ENCODE results near the gene CORT. TPM values are rescaled to one million over a fixed set of nuclear protein-coding genes. Genes with fewer than 3 reads are reported as not detected.

The CORT gene
- total and polyA plus RNA-seq, 12 donors: 0.13 to 0.66 (median 0.36) TPM; not detected in 7

DNA sequence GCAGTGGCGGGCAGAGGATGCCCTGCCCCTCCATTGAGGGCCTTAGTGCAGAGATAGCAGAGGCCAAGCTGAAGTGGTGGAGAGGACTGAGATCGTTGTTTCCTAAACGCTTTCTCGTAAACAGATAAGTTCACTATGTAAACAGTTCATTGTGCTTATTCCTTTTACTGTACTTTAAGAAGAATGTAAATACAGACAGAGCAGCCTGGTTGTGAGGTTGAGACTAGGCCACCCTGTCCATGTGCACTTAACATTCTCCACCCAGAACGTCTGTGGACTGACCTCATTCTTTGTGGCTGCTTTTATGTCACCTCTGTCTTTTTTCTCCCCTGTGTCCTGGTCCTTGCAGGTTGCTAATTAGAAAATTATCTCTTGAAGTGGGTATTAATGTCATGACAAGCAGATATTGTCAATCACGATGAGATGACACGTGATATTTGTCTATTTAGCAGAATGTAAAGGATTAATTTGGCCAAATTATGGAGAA lies 11.1 kb upstream of the CORT start:
- no peak overlapping the region for H3K27ac ChIP-seq

DNA sequence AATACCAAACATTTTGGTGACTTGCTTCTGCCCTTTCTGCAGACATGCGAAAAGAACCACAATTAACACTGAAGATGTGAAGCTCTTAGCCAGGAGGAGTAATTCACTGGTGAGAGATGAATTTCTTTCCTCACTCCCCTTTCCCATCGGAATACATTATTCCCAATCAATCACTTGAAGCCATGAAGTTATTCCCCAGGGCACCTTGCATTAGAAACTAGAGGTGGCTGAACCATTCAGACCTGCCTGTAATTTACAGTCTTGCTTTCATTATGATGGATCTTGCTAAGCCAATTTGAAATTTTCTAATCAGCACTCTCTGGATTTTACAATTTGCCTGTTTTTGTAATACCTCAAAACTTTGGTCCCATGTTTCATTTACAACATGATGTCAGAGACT lies 9.5 kb upstream of the CORT start:
- 96 to 100% methylated on average over 2 of the region's 2 CpGs for WGBS, 2 donors
- H3K36me3 ChIP-seq: peaks cover 0 to 32% (median 0%) of the 10 kb centered on the region in 9 donors
- ATAC-seq: no peak

More for the DNA sequence above, 11.1 kb upstream of the CORT start:
- intact Hi-C loops (cut with DNase I): loop anchor here in 2 of 10 donors (10.0 kb wide), 1 partner anchor 56 kb away; no protein-coding TSS in a partner anchor
- no peak overlapping the region for H3K4me3 ChIP-seq
- peaks cover 0 to 10% (median 0%) of the 10 kb centered on the region in 9 donors for H3K4me1 ChIP-seq
- DNase-seq (no peak), ATAC-seq (peak in 3 of 8 donors; percentile 69 to 87 (median 74))
- H3K9me3 ChIP-seq: no peaks in the 10 kb centered on the region
- peaks cover 0 to 25% (median 0%) of the 10 kb centered on the region in 9 donors for H3K36me3 ChIP-seq
- H3K27me3 ChIP-seq: no peaks in the 10 kb centered on the region
- WGBS, 2 donors: 56 to 64% methylated on average over 7 of the region's 7 CpGs
- TF ChIP-seq, protein P1, sequence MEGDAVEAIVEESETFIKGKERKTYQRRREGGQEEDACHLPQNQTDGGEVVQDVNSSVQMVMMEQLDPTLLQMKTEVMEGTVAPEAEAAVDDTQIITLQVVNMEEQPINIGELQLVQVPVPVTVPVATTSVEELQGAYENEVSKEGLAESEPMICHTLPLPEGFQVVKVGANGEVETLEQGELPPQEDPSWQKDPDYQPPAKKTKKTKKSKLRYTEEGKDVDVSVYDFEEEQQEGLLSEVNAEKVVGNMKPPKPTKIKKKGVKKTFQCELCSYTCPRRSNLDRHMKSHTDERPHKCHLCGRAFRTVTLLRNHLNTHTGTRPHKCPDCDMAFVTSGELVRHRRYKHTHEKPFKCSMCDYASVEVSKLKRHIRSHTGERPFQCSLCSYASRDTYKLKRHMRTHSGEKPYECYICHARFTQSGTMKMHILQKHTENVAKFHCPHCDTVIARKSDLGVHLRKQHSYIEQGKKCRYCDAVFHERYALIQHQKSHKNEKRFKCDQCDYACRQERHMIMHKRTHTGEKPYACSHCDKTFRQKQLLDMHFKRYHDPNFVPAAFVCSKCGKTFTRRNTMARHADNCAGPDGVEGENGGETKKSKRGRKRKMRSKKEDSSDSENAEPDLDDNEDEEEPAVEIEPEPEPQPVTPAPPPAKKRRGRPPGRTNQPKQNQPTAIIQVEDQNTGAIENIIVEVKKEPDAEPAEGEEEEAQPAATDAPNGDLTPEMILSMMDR (IDR thresholded peaks at IDR 0.05): no peak

DNA sequence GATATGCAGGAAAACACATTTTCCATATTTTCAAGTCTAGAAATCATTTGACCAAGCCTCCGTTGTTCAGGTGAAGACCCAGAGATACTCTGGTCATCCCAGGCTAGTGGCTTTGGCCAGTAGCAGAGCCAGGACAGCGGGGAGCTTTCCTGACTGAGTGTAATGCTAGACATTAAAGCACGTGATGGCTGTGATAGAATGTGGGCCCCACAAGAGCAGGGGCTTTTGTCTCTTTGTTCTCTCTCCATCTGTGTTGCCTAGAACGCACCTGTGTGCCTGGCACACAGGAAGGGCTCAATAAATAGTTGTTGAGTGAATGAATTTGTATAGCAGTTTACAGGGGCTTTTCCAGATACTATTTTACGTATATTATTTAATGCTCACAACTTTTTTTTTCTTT lies 9.0 kb upstream of the CORT start:
- Histone ChIP-seq H3K27ac (no peak overlapping the region), H3K9me3 (no peaks in the 10 kb centered on the region), H3K36me3 (peaks cover 0 to 32% (median 0%) of the 10 kb centered on the region in 9 donors), H3K4me3 (no peak overlapping the region), H3K27me3 (no peaks in the 10 kb centered on the region), H3K4me1 (peaks cover 0 to 10% (median 0%) of the 10 kb centered on the region in 9 donors)
- WGBS, 2 donors: 92 to 96% methylated on average over 5 of the region's 5 CpGs
- DNase-seq: no peak
- intact Hi-C loops (cut with DNase I): no loop called here
- no peak for ATAC-seq
- TF ChIP-seq, protein P1 (IDR thresholded peaks at IDR 0.05): no peak

More for the DNA sequence above, 9.5 kb upstream of the CORT start:
- DNase-seq: no peak
- intact Hi-C loops (cut with DNase I): no loop called here
- TF ChIP-seq, protein P1 (IDR thresholded peaks at IDR 0.05): no peak
- H3K4me1 ChIP-seq: peaks cover 0 to 10% (median 0%) of the 10 kb centered on the region in 9 donors
- H3K4me3 ChIP-seq: no peak overlapping the region
- no peak overlapping the region for H3K27ac ChIP-seq
- no peaks in the 10 kb centered on the region for H3K9me3 ChIP-seq
- no peaks in the 10 kb centered on the region for H3K27me3 ChIP-seq

DNA sequence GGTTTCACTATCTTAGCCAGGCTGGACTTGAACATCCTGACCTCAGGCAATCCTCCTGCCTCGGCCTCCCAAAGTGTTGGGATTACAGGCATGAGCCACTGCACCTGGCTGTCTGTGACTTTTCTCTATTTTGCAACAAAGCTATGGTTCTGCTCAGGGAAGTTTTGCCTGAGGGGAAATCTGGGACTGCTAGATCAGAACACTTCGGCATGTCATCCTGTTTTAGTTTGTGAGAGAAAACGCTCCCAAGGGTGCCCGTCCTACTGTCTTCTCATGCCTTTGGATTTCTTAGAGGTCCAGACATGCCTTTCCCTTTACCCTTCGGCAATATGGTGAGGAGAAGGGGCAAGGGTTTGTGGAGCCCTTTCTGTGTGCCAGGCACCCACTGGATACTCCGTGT lies 5.6 kb upstream of the CORT start:
- H3K4me1 ChIP-seq: peaks cover 0 to under 1% (median 0%) of the 10 kb centered on the region in 9 donors
- DNase-seq (no peak), ATAC-seq (no peak)
- no peaks in the 10 kb centered on the region for H3K27me3 ChIP-seq
- 93 to 94% methylated on average over 6 of the region's 6 CpGs for WGBS, 2 donors
- H3K36me3 ChIP-seq: peaks cover 0 to 36% (median 0%) of the 10 kb centered on the region in 9 donors
- intact Hi-C loops (cut with DNase I): no loop called here
- no peak overlapping the region for H3K4me3 ChIP-seq
- H3K27ac ChIP-seq: no peak overlapping the region
- TF ChIP-seq, protein P1 (IDR thresholded peaks at IDR 0.05): no peak
- H3K9me3 ChIP-seq: no peaks in the 10 kb centered on the region
